Measurements from ENCODE around the gene ZFP36L2.
A peak's percentile ranks its signal among the peaks of the same experiment; 100 is the strongest.

ZFP36L2 gene

GRCh38 chr2:43241558-43241957 lies 15.2 kb upstream of the ZFP36L2 start:
- H3K27me3 ChIP-seq (ENCODE audit: insufficient read depth, low read length): no peaks in the 10 kb centered on the region
- H3K9me3 ChIP-seq (ENCODE audit: insufficient read depth, low read depth, low read length): no peaks in the 10 kb centered on the region
- H3K36me3 ChIP-seq (ENCODE audit: insufficient read depth, low read depth, low read length): no peaks in the 10 kb centered on the region
- H3K4me3 ChIP-seq (ENCODE audit: low read length): no peak overlapping the region
- no peak overlapping the region for H3K27ac ChIP-seq (ENCODE audit: low read length)
- no peaks in the 10 kb centered on the region; the same call in 1 of the 2 replicates for H3K4me1 ChIP-seq (ENCODE audit: insufficient read depth, low read length)
- no peak overlapping the region for H3K9ac ChIP-seq (ENCODE audit: low read depth, low read length)

- Histone ChIP-seq H3K27ac (ENCODE audit: low read length) (no peak overlapping the region), H3K9me3 (ENCODE audit: insufficient read depth, low read depth, low read length) (no peaks in the 10 kb centered on the region), H3K4me3 (ENCODE audit: low read length) (no peak overlapping the region), H3K4me1 (ENCODE audit: insufficient read depth, low read length) (no peaks in the 10 kb centered on the region), H3K27me3 (ENCODE audit: insufficient read depth, low read length) (no peaks in the 10 kb centered on the region), H3K9ac (ENCODE audit: low read depth, low read length) (no peak overlapping the region), H3K36me3 (ENCODE audit: insufficient read depth, low read depth, low read length) (no peaks in the 10 kb centered on the region)
Measured at GRCh38 chr2:43240766-43241150, 14.4 kb upstream of the ZFP36L2 start.

GRCh38 chr2:43239981-43240765 lies 13.8 kb upstream of the ZFP36L2 start:
- H3K27me3 ChIP-seq (ENCODE audit: insufficient read depth, low read length): no peaks in the 10 kb centered on the region
- H3K4me1 ChIP-seq (ENCODE audit: insufficient read depth, low read length): no peaks in the 10 kb centered on the region
- H3K9me3 ChIP-seq (ENCODE audit: insufficient read depth, low read depth, low read length): no peaks in the 10 kb centered on the region
- no peak overlapping the region for H3K9ac ChIP-seq (ENCODE audit: low read depth, low read length)
- no peaks in the 10 kb centered on the region for H3K36me3 ChIP-seq (ENCODE audit: insufficient read depth, low read depth, low read length)
- no peak overlapping the region for H3K27ac ChIP-seq (ENCODE audit: low read length)
- no peak overlapping the region for H3K4me3 ChIP-seq (ENCODE audit: low read length)

- H3K9me3 ChIP-seq (ENCODE audit: insufficient read depth, low read depth, low read length): no peaks in the 10 kb centered on the region
- H3K27me3 ChIP-seq (ENCODE audit: insufficient read depth, low read length): no peaks in the 10 kb centered on the region
- no peak overlapping the region for H3K27ac ChIP-seq (ENCODE audit: low read length)
- no peak overlapping the region for H3K4me3 ChIP-seq (ENCODE audit: low read length)
- no peaks in the 10 kb centered on the region for H3K4me1 ChIP-seq (ENCODE audit: insufficient read depth, low read length)
- no peaks in the 10 kb centered on the region for H3K36me3 ChIP-seq (ENCODE audit: insufficient read depth, low read depth, low read length)
- H3K9ac ChIP-seq (ENCODE audit: low read depth, low read length): no peak overlapping the region
Measured at GRCh38 chr2:43238813-43239212, 12.4 kb upstream of the ZFP36L2 start.

DNA sequence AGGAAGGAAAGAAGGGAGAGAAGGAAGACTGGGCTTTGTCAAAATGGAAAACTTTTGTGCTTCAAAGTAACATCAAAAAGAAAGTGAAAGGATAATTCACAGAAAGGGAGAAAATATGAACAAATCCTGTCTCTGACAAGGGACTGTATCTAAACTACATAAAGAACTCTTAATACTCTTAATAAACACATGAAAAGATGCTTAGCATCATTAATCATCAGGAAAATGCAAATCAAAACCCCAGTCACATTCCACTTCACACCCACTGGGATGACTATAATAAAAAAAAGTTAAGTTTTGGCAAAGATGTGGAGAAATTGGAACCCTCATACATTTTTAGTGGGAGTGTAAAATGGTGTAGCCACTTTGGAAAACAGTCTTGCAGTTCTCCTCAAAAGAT lies 11.8 kb upstream of the ZFP36L2 start:
- H3K9ac ChIP-seq (ENCODE audit: low read depth, low read length): no peak overlapping the region
- H3K4me3 ChIP-seq (ENCODE audit: low read length): no peak overlapping the region
- H3K27ac ChIP-seq (ENCODE audit: low read length): no peak overlapping the region
- H3K9me3 ChIP-seq (ENCODE audit: insufficient read depth, low read depth, low read length): no peaks in the 10 kb centered on the region
- H3K36me3 ChIP-seq (ENCODE audit: insufficient read depth, low read depth, low read length): no peaks in the 10 kb centered on the region
- no peaks in the 10 kb centered on the region for H3K4me1 ChIP-seq (ENCODE audit: insufficient read depth, low read length)
- H3K27me3 ChIP-seq (ENCODE audit: insufficient read depth, low read length): no peaks in the 10 kb centered on the region

DNA sequence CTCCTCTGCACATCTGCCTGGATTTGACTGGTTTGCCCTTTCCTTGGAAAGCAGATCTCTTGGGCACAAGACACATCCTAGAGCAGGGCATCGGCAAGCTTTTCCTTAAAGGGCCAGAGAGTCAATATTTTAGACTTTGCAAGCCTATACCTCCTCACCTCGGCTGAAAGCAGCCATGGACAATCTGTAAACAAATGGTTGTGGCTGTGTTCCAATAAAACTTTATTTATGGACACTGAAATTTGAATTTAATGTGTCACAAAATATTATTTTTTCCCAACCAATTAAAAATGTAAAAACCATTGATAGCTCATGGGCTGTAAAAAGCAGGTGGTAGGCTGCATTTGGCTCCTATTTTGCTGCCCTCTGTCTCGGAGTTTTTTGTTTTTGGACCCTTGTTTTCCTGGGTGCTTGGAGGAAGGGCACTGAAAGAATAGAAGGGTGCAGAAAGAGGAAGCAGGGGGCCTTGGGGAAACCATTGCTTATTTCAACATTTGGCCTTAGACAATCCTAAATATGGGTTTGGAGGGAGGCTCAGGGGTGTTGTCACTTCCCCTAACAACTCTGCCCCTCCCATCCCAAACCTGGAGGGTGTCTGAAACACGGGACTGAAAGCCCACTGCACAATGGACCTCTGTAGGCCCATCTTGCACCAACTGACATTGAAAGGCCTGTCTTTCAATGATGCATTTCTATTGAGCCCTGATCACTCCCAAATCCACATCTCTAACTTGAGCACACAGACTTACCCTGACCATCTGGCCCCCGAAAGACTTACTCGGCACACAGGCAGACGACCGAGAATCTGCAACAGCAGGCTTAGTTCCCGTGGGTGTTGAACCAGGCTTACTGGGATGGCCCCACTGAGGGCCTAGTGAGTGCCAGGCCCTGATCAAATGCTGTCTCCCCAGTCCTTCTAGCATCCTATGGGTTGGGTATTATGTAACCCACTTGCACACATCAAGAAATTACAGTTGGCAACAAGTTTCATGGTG lies 7.1 kb upstream of the ZFP36L2 start:
- no peak overlapping the region for H3K27ac ChIP-seq (ENCODE audit: low read length)
- H3K27me3 ChIP-seq (ENCODE audit: insufficient read depth, low read length): no peaks in the 10 kb centered on the region
- H3K4me3 ChIP-seq (ENCODE audit: low read length): no peak overlapping the region
- peaks cover 10% of the 10 kb centered on the region; the same call in 1 of the 2 replicates for H3K4me1 ChIP-seq (ENCODE audit: insufficient read depth, low read length)
- no peaks in the 10 kb centered on the region for H3K9me3 ChIP-seq (ENCODE audit: insufficient read depth, low read depth, low read length)
- H3K9ac ChIP-seq (ENCODE audit: low read depth, low read length): no peak overlapping the region
- H3K36me3 ChIP-seq (ENCODE audit: insufficient read depth, low read depth, low read length): peaks cover 4% of the 10 kb centered on the region; the same call in 1 of the 2 replicates

GRCh38 chr2:43230951-43231827 lies 4.8 kb upstream of the ZFP36L2 start:
- Histone ChIP-seq H3K9ac (ENCODE audit: low read depth, low read length) (no peak overlapping the region), H3K27ac (ENCODE audit: low read length) (no peak overlapping the region)

DNA sequence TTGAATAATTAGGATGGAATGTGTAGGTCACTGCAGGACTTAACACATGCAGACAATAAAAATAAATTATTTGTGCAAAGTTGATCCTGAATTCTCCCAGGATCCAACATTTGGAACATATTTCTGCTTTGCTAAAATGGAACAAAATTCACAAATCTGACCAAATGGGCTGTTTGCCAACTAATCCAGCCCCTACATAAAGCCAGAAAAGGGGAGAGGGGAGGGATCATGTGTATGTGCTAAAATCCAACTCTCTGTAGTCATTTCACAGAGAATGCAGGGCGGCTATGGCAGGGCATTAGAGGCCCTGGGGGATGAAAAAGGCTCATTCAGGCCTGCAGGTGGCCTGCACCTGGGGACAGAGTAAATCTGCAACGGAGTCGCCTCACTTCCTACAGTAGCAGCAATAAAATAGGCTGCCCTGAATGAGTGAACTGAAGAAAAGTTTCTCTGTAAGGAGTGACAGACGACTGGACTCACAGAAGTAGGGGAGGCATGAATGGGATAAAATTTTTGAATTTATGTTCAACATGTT lies 4.0 kb upstream of the ZFP36L2 start:
- no peak overlapping the region for H3K27ac ChIP-seq (ENCODE audit: low read length)
- H3K36me3 ChIP-seq (ENCODE audit: insufficient read depth, low read depth, low read length): peaks cover 4% of the 10 kb centered on the region; the same call in 1 of the 2 replicates
- H3K4me1 ChIP-seq (ENCODE audit: insufficient read depth, low read length): peaks cover 13% of the 10 kb centered on the region; the same call in 1 of the 2 replicates
- no peaks in the 10 kb centered on the region for H3K27me3 ChIP-seq (ENCODE audit: insufficient read depth, low read length)
- peak overlapping the region; percentile 19; the same call in 1 of the 2 replicates for H3K9ac ChIP-seq (ENCODE audit: low read depth, low read length)
- no peak overlapping the region for H3K4me3 ChIP-seq (ENCODE audit: low read length)
- H3K9me3 ChIP-seq (ENCODE audit: insufficient read depth, low read depth, low read length): no peaks in the 10 kb centered on the region

More at GRCh38 chr2:43230951-43231827, 4.8 kb upstream of the ZFP36L2 start:
- no peak overlapping the region for H3K4me3 ChIP-seq (ENCODE audit: low read length)
- H3K27me3 ChIP-seq (ENCODE audit: insufficient read depth, low read length): no peaks in the 10 kb centered on the region
- peaks cover 4% of the 10 kb centered on the region; the same call in 1 of the 2 replicates for H3K36me3 ChIP-seq (ENCODE audit: insufficient read depth, low read depth, low read length)
- H3K9me3 ChIP-seq (ENCODE audit: insufficient read depth, low read depth, low read length): no peaks in the 10 kb centered on the region
- H3K4me1 ChIP-seq (ENCODE audit: insufficient read depth, low read length): peaks cover 13% of the 10 kb centered on the region; the same call in 1 of the 2 replicates

DNA sequence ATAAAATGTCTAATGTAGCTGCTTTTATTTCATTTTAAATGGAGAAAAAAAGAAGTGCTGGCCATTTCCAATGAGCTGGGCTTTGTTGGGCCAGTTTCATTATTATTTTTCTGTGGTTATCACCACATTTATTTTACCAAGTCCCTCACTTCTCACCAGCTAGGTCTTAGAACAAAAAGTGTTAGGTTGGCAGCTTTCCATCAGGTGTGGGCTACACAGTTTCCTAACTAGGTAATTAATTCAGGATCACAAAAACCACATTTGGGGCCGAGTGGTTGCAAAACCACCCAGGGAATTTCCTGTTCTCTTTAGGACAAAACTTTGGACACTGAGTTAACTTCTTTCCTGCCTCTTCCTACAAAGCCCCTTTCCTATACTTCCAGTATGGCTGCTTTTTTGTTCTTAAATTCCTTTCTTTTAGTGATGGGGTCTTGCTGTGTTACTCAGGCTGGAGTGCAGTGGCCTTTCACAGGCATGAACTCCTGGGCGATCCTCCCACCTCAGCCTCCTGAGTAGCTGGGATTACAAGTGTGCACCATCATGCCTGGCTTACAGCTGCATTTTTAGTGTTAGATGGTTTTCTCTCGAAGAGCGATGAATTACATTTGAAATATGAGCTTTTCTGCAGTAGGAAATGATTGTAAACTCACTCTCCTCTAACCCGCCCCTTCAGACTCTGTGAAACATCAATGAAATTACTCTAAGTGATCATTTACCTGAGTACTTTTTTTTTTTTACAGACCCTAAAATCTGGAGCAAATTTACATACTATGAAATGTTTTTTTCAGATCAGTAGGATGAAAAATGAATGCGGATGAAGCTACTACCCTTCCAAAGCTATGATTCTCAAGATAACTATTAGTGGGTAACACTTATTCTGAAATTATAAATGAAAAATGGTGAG lies 2.6 kb upstream of the ZFP36L2 start:
- no peaks in the 10 kb centered on the region for H3K27me3 ChIP-seq (ENCODE audit: insufficient read depth, low read length)
- no peak overlapping the region for H3K4me3 ChIP-seq (ENCODE audit: low read length)
- peaks cover 13% of the 10 kb centered on the region; the same call in 1 of the 2 replicates for H3K4me1 ChIP-seq (ENCODE audit: insufficient read depth, low read length)
- H3K9ac ChIP-seq (ENCODE audit: low read depth, low read length): no peak overlapping the region; the same call in 1 of the 2 replicates
- H3K27ac ChIP-seq (ENCODE audit: low read length): no peak overlapping the region
- H3K36me3 ChIP-seq (ENCODE audit: insufficient read depth, low read depth, low read length): peaks cover 17% of the 10 kb centered on the region
- H3K9me3 ChIP-seq (ENCODE audit: insufficient read depth, low read depth, low read length): no peaks in the 10 kb centered on the region

DNA sequence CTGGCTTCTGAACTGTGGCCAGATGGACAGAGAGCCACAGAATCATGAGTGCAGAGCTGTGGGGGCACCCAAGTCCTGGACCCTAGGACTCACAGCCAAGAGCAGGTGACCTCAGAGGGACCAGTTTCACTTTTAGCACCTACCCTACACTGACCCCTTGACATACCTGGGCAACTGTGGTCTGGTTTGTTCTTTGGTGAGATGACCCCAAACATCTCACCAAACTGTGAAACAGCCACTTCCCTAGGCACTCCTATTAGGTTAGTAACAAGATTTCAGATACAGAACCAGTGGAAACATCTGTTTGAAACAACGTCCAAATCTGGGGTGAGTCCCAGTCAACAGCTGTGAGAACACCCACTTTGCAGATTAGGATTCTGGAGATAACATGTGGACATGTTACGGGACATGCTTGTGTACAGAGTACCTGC lies 1.9 kb upstream of the ZFP36L2 start:
- H3K27ac ChIP-seq (ENCODE audit: low read length): no peak overlapping the region
- no peak overlapping the region for H3K9ac ChIP-seq (ENCODE audit: low read depth, low read length)
- H3K4me1 ChIP-seq (ENCODE audit: insufficient read depth, low read length): peaks cover 13% of the 10 kb centered on the region; the same call in 1 of the 2 replicates
- no peaks in the 10 kb centered on the region for H3K9me3 ChIP-seq (ENCODE audit: insufficient read depth, low read depth, low read length)
- no peaks in the 10 kb centered on the region for H3K27me3 ChIP-seq (ENCODE audit: insufficient read depth, low read length)
- H3K36me3 ChIP-seq (ENCODE audit: insufficient read depth, low read depth, low read length): peaks cover 24% of the 10 kb centered on the region
- peak overlapping the region; percentile 90; the same call in 1 of the 2 replicates for H3K4me3 ChIP-seq (ENCODE audit: low read length)
